ENCODE measurements around the gene BCAS4.

Gene BCAS4

DNA sequence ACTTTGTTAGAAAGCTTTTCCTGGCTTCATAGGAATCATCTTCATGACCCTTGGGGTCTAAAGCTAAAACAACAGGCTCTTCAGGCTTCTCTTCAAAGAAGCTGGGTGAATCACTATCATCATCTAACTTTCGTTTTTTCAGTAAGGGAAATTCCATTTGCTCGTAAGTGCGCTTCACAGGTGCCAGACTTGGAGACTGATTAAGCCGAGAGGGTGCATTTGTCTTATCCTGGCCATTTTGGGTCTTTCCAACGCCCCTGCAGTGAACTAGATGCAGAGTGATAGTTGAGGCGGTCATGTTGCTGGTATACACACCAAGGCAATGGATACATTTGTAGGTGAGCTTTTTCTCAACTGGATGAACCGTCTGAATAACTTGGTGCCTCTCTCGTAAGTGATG lies 97.5 kb downstream of the BCAS4 start:
- H3K4me3 ChIP-seq (ENCODE audit: low read depth, low read length): no peak overlapping the region
- TF ChIP-seq, protein P1, sequence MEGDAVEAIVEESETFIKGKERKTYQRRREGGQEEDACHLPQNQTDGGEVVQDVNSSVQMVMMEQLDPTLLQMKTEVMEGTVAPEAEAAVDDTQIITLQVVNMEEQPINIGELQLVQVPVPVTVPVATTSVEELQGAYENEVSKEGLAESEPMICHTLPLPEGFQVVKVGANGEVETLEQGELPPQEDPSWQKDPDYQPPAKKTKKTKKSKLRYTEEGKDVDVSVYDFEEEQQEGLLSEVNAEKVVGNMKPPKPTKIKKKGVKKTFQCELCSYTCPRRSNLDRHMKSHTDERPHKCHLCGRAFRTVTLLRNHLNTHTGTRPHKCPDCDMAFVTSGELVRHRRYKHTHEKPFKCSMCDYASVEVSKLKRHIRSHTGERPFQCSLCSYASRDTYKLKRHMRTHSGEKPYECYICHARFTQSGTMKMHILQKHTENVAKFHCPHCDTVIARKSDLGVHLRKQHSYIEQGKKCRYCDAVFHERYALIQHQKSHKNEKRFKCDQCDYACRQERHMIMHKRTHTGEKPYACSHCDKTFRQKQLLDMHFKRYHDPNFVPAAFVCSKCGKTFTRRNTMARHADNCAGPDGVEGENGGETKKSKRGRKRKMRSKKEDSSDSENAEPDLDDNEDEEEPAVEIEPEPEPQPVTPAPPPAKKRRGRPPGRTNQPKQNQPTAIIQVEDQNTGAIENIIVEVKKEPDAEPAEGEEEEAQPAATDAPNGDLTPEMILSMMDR (IDR thresholded peaks at IDR 0.05; ENCODE audit: low read depth, low read length): no peak
- H3K4me1 ChIP-seq: no peaks in the 10 kb centered on the region
- H3K27me3 ChIP-seq: no peaks in the 10 kb centered on the region
- no peaks in the 10 kb centered on the region for H3K9me3 ChIP-seq
- H3K36me3 ChIP-seq: peaks cover 86% of the 10 kb centered on the region
- no peak for DNase-seq

DNA sequence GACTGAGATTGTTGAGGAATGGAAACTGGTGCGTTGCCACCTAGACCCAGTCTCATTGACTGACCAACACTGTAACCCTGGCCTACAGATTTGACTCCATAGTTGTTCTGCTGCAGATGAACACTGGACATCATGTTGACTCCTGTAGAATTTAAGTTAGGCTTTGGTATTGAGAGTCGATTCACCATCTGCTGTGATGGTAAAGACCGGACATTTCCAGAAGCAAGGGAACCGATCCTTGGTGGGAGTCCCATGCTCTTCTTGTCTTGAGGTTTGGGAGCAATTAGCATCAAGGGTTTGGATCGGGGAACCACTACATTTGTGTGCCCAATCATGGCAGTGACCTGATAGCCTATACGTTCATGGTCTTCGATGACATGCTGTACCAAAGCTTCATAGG lies 98.8 kb downstream of the BCAS4 start:
- Histone ChIP-seq H3K9me3 (no peaks in the 10 kb centered on the region), H3K36me3 (peaks cover 89% of the 10 kb centered on the region), H3K4me3 (ENCODE audit: low read depth, low read length) (no peak overlapping the region), H3K27me3 (no peaks in the 10 kb centered on the region), H3K4me1 (no peaks in the 10 kb centered on the region)
- TF ChIP-seq, protein P1 (IDR thresholded peaks at IDR 0.05; ENCODE audit: low read depth, low read length): no peak
- DNase-seq: no peak

DNA sequence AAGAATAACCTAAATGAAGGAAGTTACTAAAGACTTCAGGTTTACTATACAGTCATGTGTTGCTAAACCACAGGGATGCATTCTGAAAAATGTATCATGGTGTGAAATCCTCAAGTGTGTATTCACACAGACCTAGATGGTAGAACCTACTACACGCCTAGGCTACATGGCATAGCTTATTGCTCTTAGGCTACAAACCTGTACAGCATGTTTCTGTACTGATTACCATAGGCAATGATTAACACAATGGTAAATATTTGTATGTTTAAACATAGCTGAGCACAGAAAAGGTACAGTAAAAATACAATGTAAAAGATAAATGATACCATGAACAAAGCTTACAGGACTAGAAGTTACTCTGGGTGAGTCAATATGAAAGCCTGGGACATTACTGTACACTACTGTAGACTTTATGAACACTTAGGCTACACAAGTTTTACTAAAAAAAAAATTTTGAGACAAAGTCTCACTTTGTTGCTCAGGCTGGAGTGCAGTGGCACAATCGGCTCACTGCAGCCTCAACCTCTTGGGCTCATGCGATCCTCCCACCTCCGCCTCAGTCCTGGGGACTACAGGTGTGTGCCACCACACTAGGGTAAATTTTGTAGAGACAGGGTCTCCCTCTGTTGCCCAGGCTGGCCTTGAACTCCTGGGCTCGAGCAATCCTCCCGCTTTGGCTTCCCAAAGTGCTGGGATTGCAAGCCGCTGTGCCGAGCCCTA lies 100.4 kb downstream of the BCAS4 start:
- DNase-seq: no peak
- H3K4me3 ChIP-seq (ENCODE audit: low read depth, low read length): no peak overlapping the region
- H3K4me1 ChIP-seq: no peaks in the 10 kb centered on the region
- H3K9me3 ChIP-seq: no peaks in the 10 kb centered on the region
- TF ChIP-seq, protein P1 (IDR thresholded peaks at IDR 0.05; ENCODE audit: low read depth, low read length): no peak
- H3K27me3 ChIP-seq: no peaks in the 10 kb centered on the region
- peaks cover 88% of the 10 kb centered on the region for H3K36me3 ChIP-seq

DNA sequence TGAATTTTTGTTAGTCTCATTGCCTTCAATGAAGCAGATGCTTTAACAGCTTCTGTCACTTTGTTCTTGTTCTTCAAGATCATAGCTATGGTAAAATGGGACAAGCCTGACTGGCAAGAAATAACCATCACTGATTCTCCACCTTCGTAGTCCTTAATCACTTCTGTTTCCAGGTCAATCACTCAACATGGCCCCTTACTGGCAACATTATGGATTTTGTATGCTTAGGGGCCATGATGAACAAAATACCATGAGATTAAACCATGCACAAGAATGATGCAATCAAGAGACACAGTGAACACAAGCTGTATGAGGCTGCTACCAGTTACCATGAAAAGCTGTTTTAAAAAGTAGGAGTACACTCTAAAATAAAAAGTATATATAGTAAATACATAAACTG lies 103.6 kb downstream of the BCAS4 start:
- Histone ChIP-seq H3K9me3 (no peaks in the 10 kb centered on the region), H3K36me3 (peaks cover 81% of the 10 kb centered on the region), H3K4me1 (no peaks in the 10 kb centered on the region), H3K27me3 (no peaks in the 10 kb centered on the region), H3K4me3 (ENCODE audit: low read depth, low read length) (no peak overlapping the region)
- no peak for DNase-seq
- TF ChIP-seq, protein P1 (IDR thresholded peaks at IDR 0.05; ENCODE audit: low read depth, low read length): no peak

DNA sequence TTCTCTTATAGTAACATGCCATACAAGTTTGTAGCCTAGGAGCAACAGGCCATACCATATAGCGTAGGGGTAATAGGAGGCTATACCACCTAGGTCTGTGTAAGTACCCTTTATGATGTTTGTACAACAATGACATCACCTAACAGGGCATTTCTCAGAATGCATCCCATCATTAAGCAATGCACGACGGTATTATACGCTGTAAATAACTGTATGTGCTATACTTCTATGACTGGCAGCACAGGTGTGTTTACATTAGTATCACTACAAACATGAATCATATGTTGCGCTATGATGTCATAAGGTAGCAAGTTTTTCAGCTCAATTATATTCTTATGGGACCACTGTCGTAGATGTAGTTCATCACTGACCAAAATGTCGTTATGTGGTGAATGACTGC lies 105.4 kb downstream of the BCAS4 start:
- DNase-seq: no peak

DNA sequence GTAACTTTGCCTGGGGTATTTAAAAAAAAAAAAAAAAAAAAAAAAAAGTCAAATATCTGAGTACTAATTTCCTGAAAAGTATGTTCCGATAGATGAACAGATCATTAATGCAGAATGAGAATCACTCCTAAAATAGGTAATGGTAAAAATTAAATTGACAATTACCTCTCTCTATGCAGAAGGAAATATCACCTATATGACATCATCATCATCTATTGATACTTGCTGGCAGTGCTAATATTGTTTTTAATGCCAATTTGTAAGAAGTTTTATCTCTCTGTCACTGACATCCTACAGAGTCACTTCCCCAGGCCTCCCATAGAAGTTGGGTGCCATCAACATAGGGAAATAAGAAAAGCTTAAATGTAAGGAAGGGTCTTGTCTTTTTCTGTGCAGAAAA lies 106.4 kb downstream of the BCAS4 start:
- Histone ChIP-seq H3K9me3 (no peaks in the 10 kb centered on the region), H3K27me3 (no peaks in the 10 kb centered on the region), H3K36me3 (peaks cover 68% of the 10 kb centered on the region), H3K4me1 (no peaks in the 10 kb centered on the region), H3K4me3 (ENCODE audit: low read depth, low read length) (no peak overlapping the region)
- no peak for DNase-seq
- TF ChIP-seq, protein P1 (IDR thresholded peaks at IDR 0.05; ENCODE audit: low read depth, low read length): no peak

More for the DNA sequence above, 105.4 kb downstream of the BCAS4 start:
- no peaks in the 10 kb centered on the region for H3K9me3 ChIP-seq
- H3K4me1 ChIP-seq: no peaks in the 10 kb centered on the region
- peaks cover 75% of the 10 kb centered on the region for H3K36me3 ChIP-seq
- TF ChIP-seq, protein P1 (IDR thresholded peaks at IDR 0.05; ENCODE audit: low read depth, low read length): no peak
- H3K4me3 ChIP-seq (ENCODE audit: low read depth, low read length): no peak overlapping the region
- H3K27me3 ChIP-seq: no peaks in the 10 kb centered on the region
